OCI-LY3 (cell line): ENCODE measurements around the gene NEMP1.

Experiments
- EZH2phosphoT487 ChIP-seq: fragments of 200-600 bp; shearing (Covaris generic); IDR thresholded peaks from 2 replicates; pipeline ENCODE4 v1.6.1; 2018; ENCODE audit warnings: antibody characterized with exemption, mixed run types, low read depth
- TF ChIP-seq, protein P1 (sequence below): fragments of 200-600, 300-600 bp; sonication (generic); IDR thresholded peaks from 2 replicates; pipeline ENCODE4 v1.5.1; 2014; ENCODE audit warnings: antibody characterized with exemption, low read length, low read depth

GRCh38 chr12:57104292-57104910 is 25.8 kb upstream of the NEMP1 start:
- TF ChIP-seq, protein P1, sequence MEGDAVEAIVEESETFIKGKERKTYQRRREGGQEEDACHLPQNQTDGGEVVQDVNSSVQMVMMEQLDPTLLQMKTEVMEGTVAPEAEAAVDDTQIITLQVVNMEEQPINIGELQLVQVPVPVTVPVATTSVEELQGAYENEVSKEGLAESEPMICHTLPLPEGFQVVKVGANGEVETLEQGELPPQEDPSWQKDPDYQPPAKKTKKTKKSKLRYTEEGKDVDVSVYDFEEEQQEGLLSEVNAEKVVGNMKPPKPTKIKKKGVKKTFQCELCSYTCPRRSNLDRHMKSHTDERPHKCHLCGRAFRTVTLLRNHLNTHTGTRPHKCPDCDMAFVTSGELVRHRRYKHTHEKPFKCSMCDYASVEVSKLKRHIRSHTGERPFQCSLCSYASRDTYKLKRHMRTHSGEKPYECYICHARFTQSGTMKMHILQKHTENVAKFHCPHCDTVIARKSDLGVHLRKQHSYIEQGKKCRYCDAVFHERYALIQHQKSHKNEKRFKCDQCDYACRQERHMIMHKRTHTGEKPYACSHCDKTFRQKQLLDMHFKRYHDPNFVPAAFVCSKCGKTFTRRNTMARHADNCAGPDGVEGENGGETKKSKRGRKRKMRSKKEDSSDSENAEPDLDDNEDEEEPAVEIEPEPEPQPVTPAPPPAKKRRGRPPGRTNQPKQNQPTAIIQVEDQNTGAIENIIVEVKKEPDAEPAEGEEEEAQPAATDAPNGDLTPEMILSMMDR, result no peak
- TF ChIP-seq EZH2phosphoT487, result no peak
